IMR-90 (cell line): ENCODE measurements around the gene ANKMY1. TPM values are rescaled to one million over a fixed set of nuclear protein-coding genes. Genes with fewer than 3 reads are reported as not detected.

Experiments
- ATAC-seq: fragments of 200-7000 bp; cut with Tn5 transposase; 2 replicates; pipeline ENCODE4 v1.9.1; 2020; ENCODE audit warnings: low read depth, mild to moderate bottlenecking, moderate library complexity
- BruUV-seq: library from RNA; stranded (reverse); fragments of 400-500 nt; replicated peaks from 2 replicates; lab custom pipeline; 2021; lab: Mats Ljungman, UMichigan
- CTCF ChIA-PET: fragments of 300-600 bp; formaldehyde crosslinking; extraction: SDS; loops from one replicate; lab custom pipeline; 2021; ENCODE audit warnings: antibody characterized with exemption; lab: Yijun Ruan, JAX
- POLR2A ChIA-PET: fragments of 300-600 bp; sonication (Branson Sonifier 250); formaldehyde crosslinking; loops from one replicate; lab custom pipeline; 2022; ENCODE audit warnings: antibody characterized with exemption; ENCODE audit not compliant: unreplicated experiment; lab: Charles Lee
- DNase-seq: peaks from one replicate; pipeline ENCODE4 v3.0.0; 2013
- H2AFZ ChIP-seq: replicated peaks from 2 replicates; pipeline ENCODE3; 2013; ENCODE audit warnings: low read length, mild to moderate bottlenecking; ENCODE audit not compliant: poor library complexity
- H2AK5ac ChIP-seq: 2 replicates; pipeline ENCODE4 v1.6.1; 2013; ENCODE audit warnings: low read depth, low read length, inconsistent platforms
- H2AK9ac ChIP-seq: replicated peaks from 2 replicates; pipeline ENCODE3; 2013; ENCODE audit warnings: mild to moderate bottlenecking, low read depth, low read length, moderate library complexity; ENCODE audit not compliant: poor library complexity
- H2BK120ac ChIP-seq: 2 replicates; pipeline ENCODE4 v1.6.1; 2013; ENCODE audit warnings: low read depth, low read length, inconsistent platforms
- H2BK15ac ChIP-seq: 3 replicates; pipeline ENCODE4 v1.6.1; 2013; ENCODE audit warnings: low read depth, low read length, inconsistent platforms
- H2BK20ac ChIP-seq: 2 replicates; pipeline ENCODE4 v1.6.1; 2013; ENCODE audit warnings: low read depth, mild to moderate bottlenecking, inconsistent platforms, low read length, moderate library complexity
- H2BK5ac ChIP-seq: 2 replicates; pipeline ENCODE4 v1.6.1; 2013; ENCODE audit warnings: mild to moderate bottlenecking, low read depth, low read length, inconsistent platforms; ENCODE audit not compliant: poor library complexity, severe bottlenecking
- H3K14ac ChIP-seq: replicated peaks from 2 replicates; pipeline ENCODE4 v1.6.1; 2013; ENCODE audit warnings: low read depth, low read length, inconsistent platforms
- H3K18ac ChIP-seq: 2 replicates; pipeline ENCODE4 v1.6.1; 2013; ENCODE audit warnings: low read depth, low read length, control low read depth
- H3K23ac ChIP-seq: 2 replicates; pipeline ENCODE4 v1.6.1; 2013; ENCODE audit warnings: low read depth, low read length, inconsistent platforms
- H3K27ac ChIP-seq: 2 replicates; pipeline ENCODE4 v1.5.1; 2013; ENCODE audit warnings: mild to moderate bottlenecking, control low read depth, low read length; ENCODE audit not compliant: insufficient read depth
- H3K27me3 ChIP-seq: 2 replicates; pipeline ENCODE4 v1.6.1; 2013; ENCODE audit warnings: low read length; ENCODE audit not compliant: control insufficient read depth, insufficient read depth
- H3K36me3 ChIP-seq: 2 replicates; pipeline ENCODE4 v1.6.1; 2013; ENCODE audit warnings: low read length, mixed read lengths; ENCODE audit not compliant: control insufficient read depth, insufficient read depth
- H3K4ac ChIP-seq: 2 replicates; pipeline ENCODE4 v1.6.1; 2013; ENCODE audit warnings: low read depth, low read length, inconsistent platforms
- H3K4me1 ChIP-seq: 2 replicates; pipeline ENCODE4 v1.6.1; 2013; ENCODE audit warnings: low read length, mixed read lengths; ENCODE audit not compliant: control insufficient read depth, insufficient read depth
- H3K4me2 ChIP-seq: 2 replicates; pipeline ENCODE4 v1.6.1; 2013; ENCODE audit warnings: low read depth, mild to moderate bottlenecking, control low read depth, low read length, moderate library complexity
- H3K4me3 ChIP-seq: 2 replicates; pipeline ENCODE4 v1.5.1; 2013; ENCODE audit warnings: low read depth, mild to moderate bottlenecking, control low read depth, low read length, moderate library complexity; ENCODE audit not compliant: insufficient read depth
- H3K56ac ChIP-seq: 2 replicates; pipeline ENCODE4 v1.6.1; 2013; ENCODE audit warnings: low read length, inconsistent platforms; ENCODE audit not compliant: insufficient read depth; ENCODE audit errors: extremely low read depth
- H3K79me1 ChIP-seq, 2 experiments: 2 replicates each; pipeline ENCODE4 v1.6.1; 2013; ENCODE audit warnings: low read length in 2 of 2, inconsistent platforms in 1 of 2, low read depth in 1 of 2
- H3K9ac ChIP-seq: 2 replicates; pipeline ENCODE4 v1.6.1; 2013; ENCODE audit warnings: low read depth, low read length, control low read depth
- H3K9me1 ChIP-seq: 2 replicates; pipeline ENCODE4 v1.6.1; 2013; ENCODE audit warnings: low read length, inconsistent platforms; ENCODE audit not compliant: insufficient read depth
- H3K9me3 ChIP-seq: 2 replicates; pipeline ENCODE4 v1.6.1; 2013; ENCODE audit warnings: low read length; ENCODE audit not compliant: control insufficient read depth, insufficient read depth
- H4K20me1 ChIP-seq: 2 replicates; pipeline ENCODE4 v1.6.1; 2013; ENCODE audit warnings: low read length, inconsistent platforms; ENCODE audit not compliant: insufficient read depth
- H4K5ac ChIP-seq: 2 replicates; pipeline ENCODE4 v1.6.1; 2013; ENCODE audit warnings: mild to moderate bottlenecking, low read depth, low read length, control low read depth
- H4K8ac ChIP-seq, 2 experiments: 2 replicates each; pipeline ENCODE4 v1.6.1; 2013; ENCODE audit warnings: low read depth in 2 of 2, low read length in 2 of 2, control low read depth in 1 of 2, inconsistent platforms in 1 of 2
- H4K91ac ChIP-seq: 2 replicates; pipeline ENCODE4 v1.6.1; 2013; ENCODE audit warnings: low read depth, low read length, inconsistent platforms; ENCODE audit not compliant: insufficient read depth
- BHLHE40 ChIP-seq: fragments of 150-350 bp; IDR thresholded peaks from 2 replicates; pipeline ENCODE4 v1.6.1; 2016; ENCODE audit warnings: mild to moderate bottlenecking, low read depth, low read length
- CEBPB ChIP-seq: IDR thresholded peaks from 2 replicates; pipeline ENCODE4 v1.6.1; 2012; ENCODE audit warnings: low read depth, low read length, improper control_type of control experiment
- MAZ ChIP-seq: IDR thresholded peaks from 2 replicates; pipeline ENCODE4 v1.6.1; 2012; ENCODE audit warnings: low read depth, mild to moderate bottlenecking, low read length, improper control_type of control experiment, moderate library complexity, borderline replicate concordance
- NFE2L2 ChIP-seq: fragments of 150-350 bp; IDR thresholded peaks from 2 replicates; pipeline ENCODE4 v1.6.1; 2016; ENCODE audit warnings: low read depth, mild to moderate bottlenecking, low read length
- POLR2A ChIP-seq: IDR thresholded peaks from 2 replicates; pipeline ENCODE4 v1.6.1; 2012; ENCODE audit warnings: mild to moderate bottlenecking, low read depth, low read length
- RFX5 ChIP-seq: IDR thresholded peaks from 2 replicates; pipeline ENCODE4 v1.8.0; 2012; ENCODE audit warnings: low read depth, mild to moderate bottlenecking, low read length, moderate library complexity
- WGBS, 2 experiments: methylation state at CpG; one replicate each; pipeline versions ENCODE4 v1.1.5 to v1.1.7; 2013; ENCODE audit warnings: missing lambda C conversion rate in 2 of 2; ENCODE audit not compliant: insufficient read length in 1 of 2; ENCODE audit errors: extremely low coverage in 2 of 2; 5-methylcytosine and 5-hydroxymethylcytosine counted together
- dilution Hi-C: fragments of 300-500 bp; cut with HindIII; formaldehyde crosslinking; loops from one replicate; pipeline ENCODE4 v1.14.3; 2018; ENCODE audit warnings: low sequenced_read_pairs; ENCODE audit not compliant: unreplicated experiment
- in situ Hi-C: fragments of 300-500 bp; cut with MboI; formaldehyde crosslinking; loops from 3 replicates; pipeline ENCODE4 v1.14.3; 2019; ENCODE audit warnings: low sequenced_read_pairs, inconsistent platforms, mixed read lengths
- intact Hi-C: fragments of 100-400 bp; cut with micrococcal nuclease; formaldehyde crosslinking; loops from 2 replicates; pipeline ENCODE4 v1.10.0; 2022
- polyA plus RNA-seq, 3 experiments: library from polyadenylated mRNA; depleted of rRNA; stranded (reverse); fragments of >200 nt; gene quantifications; 2 replicates each; pipeline ENCODE4 v1.2.3, GENCODE V29; 2012; ENCODE audit warnings: low replicate concordance in 1 of 3
- total RNA-seq: library from RNA; depleted of rRNA; stranded (reverse); fragments of >200 nt; gene quantifications from 2 replicates; pipeline ENCODE4 v1.2.3, GENCODE V29; 2012
- TF ChIP-seq, protein P1 (sequence below): fragments of 150-350 bp; IDR thresholded peaks from 2 replicates; pipeline ENCODE4 v1.6.1; 2017; ENCODE audit warnings: mild to moderate bottlenecking, antibody characterized with exemption, low read length, low read depth

ANKMY1 gene
- total and polyA plus RNA-seq, 2 of the 4 experiments (the other 2 are of a cell fraction), result 2.9 to 5.5 TPM

DNA sequence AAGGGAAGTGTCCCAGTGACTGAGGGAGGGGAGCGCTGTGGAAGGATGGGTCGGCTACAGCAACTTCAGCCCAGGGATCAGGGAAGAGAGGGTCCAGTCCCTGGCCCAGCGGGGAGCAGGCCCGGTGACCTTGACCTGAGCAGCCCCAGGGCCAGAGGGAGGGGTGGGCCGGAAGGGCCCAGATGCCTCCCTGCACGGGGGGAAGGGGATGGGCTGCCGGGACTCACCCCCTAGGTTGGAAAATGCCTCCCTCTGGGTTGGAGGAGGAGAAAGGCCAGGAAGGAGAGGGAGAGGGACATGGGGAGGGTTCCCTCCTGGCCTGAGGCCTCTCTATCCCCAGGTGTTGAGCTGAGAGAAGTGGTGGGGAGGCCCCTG lies 102.5 kb downstream of the ANKMY1 start (continued):
- TF ChIP-seq, protein P1, sequence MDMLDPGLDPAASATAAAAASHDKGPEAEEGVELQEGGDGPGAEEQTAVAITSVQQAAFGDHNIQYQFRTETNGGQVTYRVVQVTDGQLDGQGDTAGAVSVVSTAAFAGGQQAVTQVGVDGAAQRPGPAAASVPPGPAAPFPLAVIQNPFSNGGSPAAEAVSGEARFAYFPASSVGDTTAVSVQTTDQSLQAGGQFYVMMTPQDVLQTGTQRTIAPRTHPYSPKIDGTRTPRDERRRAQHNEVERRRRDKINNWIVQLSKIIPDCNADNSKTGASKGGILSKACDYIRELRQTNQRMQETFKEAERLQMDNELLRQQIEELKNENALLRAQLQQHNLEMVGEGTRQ, result no peak

DNA sequence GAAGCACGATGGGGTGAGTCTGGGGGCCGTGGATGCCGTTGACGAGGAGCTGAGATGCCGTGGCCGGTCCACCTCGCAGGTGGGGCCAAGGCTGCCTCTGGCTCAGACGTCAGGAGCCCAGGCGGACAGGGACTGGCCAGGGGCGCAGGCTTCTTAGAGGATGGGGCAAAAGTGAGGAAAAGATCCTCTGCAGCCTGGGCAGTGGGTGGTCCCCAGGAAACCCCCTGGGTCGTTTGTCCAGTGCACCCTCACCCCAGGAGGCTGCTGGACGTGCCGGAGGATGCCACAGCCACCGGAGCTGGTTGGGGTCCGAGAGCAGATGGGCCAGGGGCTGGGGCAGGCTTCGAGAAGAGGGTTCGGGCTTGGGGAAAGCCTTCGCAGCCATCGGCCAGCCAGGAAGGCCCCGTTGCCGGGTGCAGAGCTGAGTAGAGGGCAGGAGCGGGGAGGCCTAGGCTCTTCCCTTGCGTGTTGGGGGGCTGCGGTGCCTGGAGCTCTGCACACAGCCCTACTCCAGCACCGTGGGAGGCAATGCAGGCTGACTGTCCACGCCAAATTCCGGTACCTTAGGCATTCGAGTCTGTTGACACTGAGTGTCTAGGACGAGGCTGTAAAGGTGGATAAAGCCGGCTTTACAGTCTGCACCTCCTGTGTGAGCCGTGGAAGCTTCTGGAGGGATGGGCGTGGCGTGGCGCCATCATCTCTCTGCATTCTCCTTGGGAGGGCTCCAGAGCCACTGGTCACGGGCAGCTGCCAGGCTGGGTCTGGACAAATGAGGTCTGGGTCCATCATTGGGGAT lies 103.5 kb downstream of the ANKMY1 start:
- Histone ChIP-seq H4K5ac (no peak overlapping the region), H3K79me1 (peaks cover 22 to 69% of the 10 kb centered on the region in 2 experiments), H2BK120ac (no peak overlapping the region), H3K9me3 (no peaks in the 10 kb centered on the region), H2BK15ac (no peak overlapping the region), H3K4ac (no peak overlapping the region), H3K27ac (no peak overlapping the region), H3K4me3 (no peak overlapping the region; the same call in 1 of the 2 replicates), H2AK5ac (no peak overlapping the region; the same call in 1 of the 2 replicates), H2AK9ac (peak overlapping the region; percentile 76), H3K9me1 (0 out of 2 replicates have a peak, but pooled peaks cover 6% of the 10 kb centered on the region), H2AFZ (peak overlapping the region; percentile 50), H3K9ac (no peak overlapping the region), H3K4me1 (peaks cover 25% of the 10 kb centered on the region), H3K27me3 (no peaks in the 10 kb centered on the region), H4K8ac (no peak overlapping the region), H3K56ac (no peak overlapping the region), H3K4me2 (peak overlapping the region; percentile 19; the same call in 1 of the 2 replicates), H4K20me1 (peaks cover 69% of the 10 kb centered on the region), H2BK5ac (no peak overlapping the region), H3K23ac (no peak overlapping the region), H2BK20ac (no peak overlapping the region), H3K18ac (no peak overlapping the region), H3K14ac (no peak overlapping the region), H4K91ac (no peak overlapping the region), H3K36me3 (peaks cover 1% of the 10 kb centered on the region; the same call in 1 of the 2 replicates)
- 73% methylated on average over 5 of the region's 35 CpGs; no CpG with 5 or more reads in 1 of the 2 experiments for WGBS, 2 experiments
- BruUV-seq, result no TSS peak
- CTCF ChIA-PET, result no interaction called here
- dilution Hi-C loops, result no loop called here
- TF ChIP-seq CEBPB (no peak), NFE2L2 (no peak), BHLHE40 (no peak), POLR2A (no peak), RFX5 (no peak), MAZ (no peak)
- intact Hi-C loops, result no loop called here
- POLR2A ChIA-PET, result no interaction called here
- DNase-seq (no peak), ATAC-seq (no peak)
- in situ Hi-C loops, result no loop called here
